PC-9 (cell line): ENCODE results near the gene CPA2. TPM values are rescaled to one million over a fixed set of nuclear protein-coding genes. Genes with fewer than 3 reads are reported as not detected.

Experiments
- BruUV-seq: library from RNA; stranded (reverse); fragments of 400-500 nt; replicated peaks from 2 replicates; lab custom pipeline; 2021; lab: Mats Ljungman, UMichigan
- CTCF ChIA-PET: fragments of 300-600 bp; sonication (Branson Sonifier 250); formaldehyde crosslinking; loops from one replicate; lab custom pipeline; 2022; ENCODE audit warnings: antibody characterized with exemption; lab: Charles Lee
- POLR2A ChIA-PET: fragments of 300-600 bp; sonication (Branson Sonifier 250); formaldehyde crosslinking; loops from one replicate; lab custom pipeline; 2022; ENCODE audit warnings: antibody characterized with exemption; ENCODE audit not compliant: unreplicated experiment; lab: Charles Lee
- DNase-seq, 2 experiments: peaks; one replicate each; pipeline versions ENCODE4 v3.0.0 to v3.0.0-alpha.2; 2015 to 2022; ENCODE audit warnings: mixed read lengths in 1 of 2
- H2AFZ ChIP-seq: fragments of 200-600 bp; sonication (generic); 2 replicates; pipeline ENCODE4 v1.8.1; 2017; ENCODE audit warnings: antibody characterized with exemption
- H3F3A ChIP-seq: fragments of 200-600 bp; sonication (generic); 2 replicates; pipeline ENCODE4 v1.8.1; 2017; ENCODE audit warnings: antibody characterized with exemption, mild to moderate bottlenecking, low read depth; ENCODE audit not compliant: insufficient read depth
- H3K27ac ChIP-seq: fragments of 200-600 bp; sonication (generic); 2 replicates; pipeline ENCODE4 v1.6.1; 2016; ENCODE audit warnings: mixed run types
- H3K27me3 ChIP-seq: fragments of 200-600 bp; sonication (generic); 2 replicates; pipeline ENCODE4 v1.6.1; 2016; ENCODE audit warnings: low read depth, mixed run types; ENCODE audit not compliant: insufficient read depth
- H3K36me3 ChIP-seq: fragments of 200-600 bp; sonication (generic); 2 replicates; pipeline ENCODE4 v1.6.1; 2016; ENCODE audit warnings: low read depth, mixed run types
- H3K4me1 ChIP-seq: fragments of 200-600 bp; sonication (generic); replicated peaks from 2 replicates; pipeline ENCODE4 v1.6.1; 2016; ENCODE audit warnings: mixed run types; ENCODE audit not compliant: insufficient read depth
- H3K4me2 ChIP-seq: fragments of 200-600 bp; sonication (generic); 2 replicates; pipeline ENCODE4 v1.6.1; 2017; ENCODE audit warnings: mixed run types
- H3K4me3 ChIP-seq: fragments of 200-600 bp; sonication (generic); 2 replicates; pipeline ENCODE4 v1.6.1; 2016; ENCODE audit warnings: mixed run types
- H3K79me2 ChIP-seq: fragments of 200-600 bp; sonication (generic); 2 replicates; pipeline ENCODE4 v1.6.1; 2017; ENCODE audit warnings: low read depth, mixed run types
- H3K9me2 ChIP-seq: fragments of 200-600 bp; sonication (generic); 2 replicates; pipeline ENCODE4 v1.8.1; 2017; ENCODE audit warnings: mild to moderate bottlenecking; ENCODE audit not compliant: insufficient read depth
- H3K9me3 ChIP-seq: fragments of 200-600 bp; sonication (generic); 2 replicates; pipeline ENCODE4 v1.8.1; 2016; ENCODE audit warnings: low read depth; ENCODE audit not compliant: insufficient read depth
- H4K20me1 ChIP-seq: fragments of 200-600 bp; sonication (generic); 2 replicates; pipeline ENCODE4 v1.8.1; 2017; ENCODE audit not compliant: insufficient read depth
- EZH2 ChIP-seq: fragments of 200-600 bp; sonication (generic); IDR thresholded peaks from 2 replicates; pipeline ENCODE4 v1.8.0; 2017; ENCODE audit warnings: antibody characterized with exemption, low read depth
- intact Hi-C: fragments of 100-400 bp; cut with micrococcal nuclease; formaldehyde crosslinking; loops from one replicate; pipeline ENCODE4 v1.10.0; 2022; ENCODE audit not compliant: unreplicated experiment
- total RNA-seq: library from RNA; stranded (reverse); gene quantifications from 2 replicates; pipeline ENCODE4 v1.2.3, GENCODE V29; 2021
- TF ChIP-seq, protein P1 (sequence below): fragments of 200-600 bp; sonication (generic); conservative IDR thresholded peaks from 2 replicates; pipeline ENCODE4 v1.6.1; 2017; ENCODE audit warnings: mixed run types, antibody characterized with exemption, mild to moderate bottlenecking, moderate library complexity

The CPA2 gene
- total RNA-seq, 1 experiment from 2014 or later, result not detected

DNA sequence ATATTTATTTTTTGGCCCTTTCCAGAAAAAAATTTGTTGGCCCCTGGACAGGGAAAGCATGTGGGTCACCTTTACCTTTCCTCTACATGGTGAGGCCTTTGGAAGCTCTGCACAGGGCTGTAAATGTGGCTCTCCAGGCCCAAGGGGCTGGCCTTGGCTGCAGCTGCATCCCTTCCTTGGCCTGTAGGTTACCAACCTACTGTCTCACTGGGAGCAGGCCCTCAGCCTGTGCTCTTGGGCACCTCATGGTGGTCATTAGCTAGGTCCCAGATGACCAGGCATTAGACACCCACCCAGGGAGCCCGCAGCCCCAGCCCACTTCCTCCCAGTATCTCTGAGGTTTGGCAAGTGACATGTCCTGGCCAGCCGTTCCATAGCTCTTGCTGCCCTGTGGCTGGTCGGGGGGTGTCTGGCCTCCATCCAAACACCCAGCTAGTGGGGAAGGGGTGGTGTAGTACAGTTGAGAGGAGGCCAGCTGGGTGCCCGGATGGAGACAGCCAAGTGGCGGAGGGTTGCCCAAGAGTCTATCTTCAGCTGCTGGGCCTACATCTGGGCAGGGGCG is 70.8 kb downstream of the CPA2 start:
- no peaks in the 10 kb centered on the region for H3K79me2 ChIP-seq
- H3K9me2 ChIP-seq, result no peaks in the 10 kb centered on the region
- H3K27ac ChIP-seq, result no peak overlapping the region
- H3K9me3 ChIP-seq, result no peaks in the 10 kb centered on the region
- no peaks in the 10 kb centered on the region for H3K36me3 ChIP-seq
- H2AFZ ChIP-seq, result no peak overlapping the region
- H3K27me3 ChIP-seq, result no peaks in the 10 kb centered on the region
- intact Hi-C loops, result no loop called here
- no TSS peak for BruUV-seq
- no peaks in the 10 kb centered on the region for H3F3A ChIP-seq
- H4K20me1 ChIP-seq, result no peaks in the 10 kb centered on the region
- CTCF ChIA-PET, result no interaction called here
- H3K4me2 ChIP-seq, result no peak overlapping the region
- peak in 1 of 2 experiments; percentile 19 for DNase-seq
- peaks cover 8% of the 10 kb centered on the region; the same call in 1 of the 2 replicates for H3K4me1 ChIP-seq
- TF ChIP-seq, protein P1, sequence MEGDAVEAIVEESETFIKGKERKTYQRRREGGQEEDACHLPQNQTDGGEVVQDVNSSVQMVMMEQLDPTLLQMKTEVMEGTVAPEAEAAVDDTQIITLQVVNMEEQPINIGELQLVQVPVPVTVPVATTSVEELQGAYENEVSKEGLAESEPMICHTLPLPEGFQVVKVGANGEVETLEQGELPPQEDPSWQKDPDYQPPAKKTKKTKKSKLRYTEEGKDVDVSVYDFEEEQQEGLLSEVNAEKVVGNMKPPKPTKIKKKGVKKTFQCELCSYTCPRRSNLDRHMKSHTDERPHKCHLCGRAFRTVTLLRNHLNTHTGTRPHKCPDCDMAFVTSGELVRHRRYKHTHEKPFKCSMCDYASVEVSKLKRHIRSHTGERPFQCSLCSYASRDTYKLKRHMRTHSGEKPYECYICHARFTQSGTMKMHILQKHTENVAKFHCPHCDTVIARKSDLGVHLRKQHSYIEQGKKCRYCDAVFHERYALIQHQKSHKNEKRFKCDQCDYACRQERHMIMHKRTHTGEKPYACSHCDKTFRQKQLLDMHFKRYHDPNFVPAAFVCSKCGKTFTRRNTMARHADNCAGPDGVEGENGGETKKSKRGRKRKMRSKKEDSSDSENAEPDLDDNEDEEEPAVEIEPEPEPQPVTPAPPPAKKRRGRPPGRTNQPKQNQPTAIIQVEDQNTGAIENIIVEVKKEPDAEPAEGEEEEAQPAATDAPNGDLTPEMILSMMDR, result no peak
- no peak for TF ChIP-seq EZH2
- POLR2A ChIA-PET, result no interaction called here
- no peak overlapping the region for H3K4me3 ChIP-seq

DNA sequence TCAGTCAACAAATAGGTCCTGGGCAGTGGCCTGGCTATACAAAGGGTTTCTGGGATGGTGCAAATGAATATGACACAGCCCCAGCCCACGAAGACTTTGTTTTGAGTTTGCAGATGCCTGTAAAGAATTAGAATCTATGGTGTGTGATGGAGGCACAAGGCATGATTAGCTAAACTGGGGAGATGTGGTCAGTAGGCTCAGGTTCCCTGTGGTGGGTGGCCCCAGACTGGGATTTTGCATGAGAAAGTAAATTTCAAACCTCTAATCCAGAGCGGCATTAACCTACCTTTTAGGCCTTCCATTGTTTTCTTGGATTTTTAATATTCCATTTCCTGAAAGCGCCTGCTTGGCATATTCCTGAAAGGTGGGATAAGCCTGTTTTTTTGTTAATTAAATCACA is 71.6 kb downstream of the CPA2 start:
- intact Hi-C loops, result no loop called here
- Histone ChIP-seq H3K27ac (no peak overlapping the region), H3K9me3 (no peaks in the 10 kb centered on the region), H3K36me3 (no peaks in the 10 kb centered on the region), H3K79me2 (no peaks in the 10 kb centered on the region), H3K27me3 (no peaks in the 10 kb centered on the region), H3K4me3 (no peak overlapping the region), H3K4me2 (no peak overlapping the region), H2AFZ (no peak overlapping the region), H3F3A (no peaks in the 10 kb centered on the region), H4K20me1 (no peaks in the 10 kb centered on the region), H3K9me2 (no peaks in the 10 kb centered on the region), H3K4me1 (peaks cover under 1% of the 10 kb centered on the region; the same call in 1 of the 2 replicates)
- BruUV-seq, result no TSS peak
- CTCF ChIA-PET, result no interaction called here
- POLR2A ChIA-PET, result interaction anchor here (0.7 kb wide), 1 partner anchor 1195 kb away, joined by 3 read pairs; no protein-coding TSS in a partner anchor
- TF ChIP-seq EZH2, result no peak
- TF ChIP-seq, protein P1, result no peak
- DNase-seq, result no peak

Other genes starting within 250 kb of the CPA2 start
- gene ZC3HC1, start 215.5 kb upstream of the CPA2 start, total RNA-seq, result 21.6 and 25.7 TPM in 2 replicates
- 46.4 and 47.0 TPM in 2 replicates for gene KLHDC10, start 196.3 kb upstream of the CPA2 start, total RNA-seq
- 20.0 and 30.8 TPM in 2 replicates for gene TMEM209, start 61.5 kb upstream of the CPA2 start, total RNA-seq
- gene SSMEM1, start 59.0 kb upstream of the CPA2 start, total RNA-seq, result not detected in 2 replicates
- gene CPA4, start 26.3 kb downstream of the CPA2 start, total RNA-seq, result 4.2 and 9.8 TPM in 2 replicates
- not detected in 2 replicates for gene CPA5, start 78.0 kb downstream of the CPA2 start, total RNA-seq
- gene CPA1, start 113.6 kb downstream of the CPA2 start, total RNA-seq, result not detected in 2 replicates
- gene CEP41, start 174.2 kb downstream of the CPA2 start, total RNA-seq, result 16.3 and 18.0 TPM in 2 replicates
- gene MEST, start 225.2 kb downstream of the CPA2 start, total RNA-seq, result 41.7 and 76.9 TPM in 2 replicates